T-helper 1 cell treated with Interleukin-12 subunit alpha and Interleukin-12 subunit beta and Interleukin-4 antibody, amounts not matched to agents 30 μg/mL and 1 μg/mL, for 36 hours (primary cell): Measurements from ENCODE around the gene PTPRG.

Experiments
- H3K27ac Mint-ChIP-seq: one replicate; pipeline ENCODE4 v1.8.0; 2021; ENCODE audit warnings: mild to moderate bottlenecking, mixed read lengths
- H3K27me3 Mint-ChIP-seq: one replicate; pipeline ENCODE4 v1.8.0; 2021; ENCODE audit warnings: low read depth, mixed read lengths
- H3K36me3 Mint-ChIP-seq: one replicate; pipeline ENCODE4 v1.8.0; 2021; ENCODE audit warnings: low read depth, mixed read lengths
- H3K4me1 Mint-ChIP-seq: one replicate; pipeline ENCODE4 v1.8.0; 2021; ENCODE audit warnings: low read depth, mixed read lengths
- H3K4me3 Mint-ChIP-seq: one replicate; pipeline ENCODE4 v1.8.0; 2021; ENCODE audit warnings: mild to moderate bottlenecking, moderate library complexity, mixed read lengths
- H3K9me3 Mint-ChIP-seq: one replicate; pipeline ENCODE4 v1.8.0; 2021; ENCODE audit warnings: mixed read lengths

PTPRG gene

DNA sequence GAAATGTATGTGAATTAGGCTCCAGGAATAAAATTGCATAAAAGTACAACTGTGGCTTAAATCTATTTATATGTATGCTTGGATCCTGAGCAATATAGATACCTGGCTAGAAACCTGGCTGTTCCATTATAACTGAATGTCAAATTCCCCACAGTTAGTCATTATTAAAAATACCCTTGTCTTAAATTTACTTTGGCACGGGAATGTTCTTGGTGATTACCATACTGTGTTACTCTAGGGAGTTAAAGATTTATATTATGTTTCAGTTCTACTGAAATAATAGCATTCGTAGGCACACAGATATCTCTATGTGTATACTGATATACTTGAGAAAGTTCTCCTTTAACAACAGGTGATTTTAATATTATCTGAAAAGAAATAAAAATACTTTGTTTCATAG lies 394.1 kb downstream of the PTPRG start:
- Mint-ChIP-seq H3K4me1 (no peaks in the 10 kb centered on the region), H3K4me3 (no peak overlapping the region), H3K36me3 (no peaks in the 10 kb centered on the region)

DNA sequence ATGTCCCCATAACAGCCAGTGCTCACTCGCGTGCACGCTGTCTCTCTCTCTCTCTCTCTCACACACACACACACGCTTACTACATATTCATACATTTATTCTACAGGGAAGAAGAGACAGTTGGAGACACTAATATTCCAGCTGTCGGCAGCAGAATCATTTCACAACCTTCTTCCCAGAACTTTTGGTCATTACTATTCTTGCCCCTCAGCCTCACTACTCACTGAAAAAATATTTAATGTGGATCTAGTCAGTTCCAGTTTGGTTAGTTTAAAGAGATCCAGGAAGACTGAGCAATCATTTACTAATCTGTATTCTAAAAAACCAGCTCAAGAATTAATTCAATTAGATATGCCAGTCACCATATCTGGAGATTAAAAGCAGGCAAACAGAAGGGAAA lies 394.9 kb downstream of the PTPRG start:
- no peak overlapping the region for H3K4me3 Mint-ChIP-seq
- H3K27ac Mint-ChIP-seq, result no peak overlapping the region
- no peaks in the 10 kb centered on the region for H3K36me3 Mint-ChIP-seq
- no peaks in the 10 kb centered on the region for H3K4me1 Mint-ChIP-seq
- H3K9me3 Mint-ChIP-seq, result no peaks in the 10 kb centered on the region
- no peaks in the 10 kb centered on the region for H3K27me3 Mint-ChIP-seq

More for the DNA sequence above, 394.1 kb downstream of the PTPRG start:
- no peaks in the 10 kb centered on the region for H3K9me3 Mint-ChIP-seq
- H3K27ac Mint-ChIP-seq, result no peak overlapping the region
- H3K27me3 Mint-ChIP-seq, result no peaks in the 10 kb centered on the region

DNA sequence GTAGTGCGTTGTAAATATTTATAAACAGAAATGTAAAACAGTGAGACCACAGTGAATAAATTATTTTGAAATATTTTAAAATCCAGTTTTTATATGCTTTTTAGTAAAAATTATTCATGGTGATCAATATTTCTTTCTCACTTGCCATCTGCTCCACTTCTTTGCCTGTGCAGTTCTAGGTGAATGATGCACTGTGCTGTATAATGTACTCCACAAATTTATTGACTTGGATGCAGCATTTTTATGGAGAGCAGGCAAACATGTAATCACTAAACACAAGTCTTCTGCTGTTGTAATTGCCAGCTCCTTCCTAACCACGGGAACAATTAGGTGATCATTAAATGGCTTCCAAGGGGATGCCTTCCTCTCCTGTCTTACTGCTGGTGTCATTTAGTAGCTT lies 395.9 kb downstream of the PTPRG start:
- no peaks in the 10 kb centered on the region for H3K27me3 Mint-ChIP-seq
- H3K9me3 Mint-ChIP-seq, result no peaks in the 10 kb centered on the region
- no peak overlapping the region for H3K27ac Mint-ChIP-seq
- no peaks in the 10 kb centered on the region for H3K4me1 Mint-ChIP-seq
- no peak overlapping the region for H3K4me3 Mint-ChIP-seq
- H3K36me3 Mint-ChIP-seq, result no peaks in the 10 kb centered on the region

DNA sequence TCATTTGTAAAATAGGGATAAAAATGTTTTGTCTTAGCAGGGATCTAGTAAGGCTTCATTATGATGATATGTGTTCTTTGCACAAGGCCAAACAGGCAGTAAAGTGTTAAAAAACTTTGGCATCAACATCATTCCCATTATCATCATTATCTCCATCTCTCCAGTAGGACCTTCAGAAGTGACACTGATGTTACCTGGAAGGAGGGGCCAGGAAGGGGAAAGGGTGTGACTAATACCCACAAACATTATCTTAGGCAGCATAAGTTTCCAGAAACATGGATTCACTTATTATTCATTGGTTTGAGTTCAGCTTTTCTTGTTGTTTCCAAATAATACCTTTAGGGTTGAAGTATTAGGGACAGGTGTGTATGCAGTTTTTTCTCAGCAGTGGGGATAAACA lies 399.6 kb downstream of the PTPRG start:
- Mint-ChIP-seq H3K36me3 (no peaks in the 10 kb centered on the region), H3K4me1 (no peaks in the 10 kb centered on the region), H3K9me3 (no peaks in the 10 kb centered on the region), H3K4me3 (no peak overlapping the region), H3K27ac (no peak overlapping the region), H3K27me3 (no peaks in the 10 kb centered on the region)

DNA sequence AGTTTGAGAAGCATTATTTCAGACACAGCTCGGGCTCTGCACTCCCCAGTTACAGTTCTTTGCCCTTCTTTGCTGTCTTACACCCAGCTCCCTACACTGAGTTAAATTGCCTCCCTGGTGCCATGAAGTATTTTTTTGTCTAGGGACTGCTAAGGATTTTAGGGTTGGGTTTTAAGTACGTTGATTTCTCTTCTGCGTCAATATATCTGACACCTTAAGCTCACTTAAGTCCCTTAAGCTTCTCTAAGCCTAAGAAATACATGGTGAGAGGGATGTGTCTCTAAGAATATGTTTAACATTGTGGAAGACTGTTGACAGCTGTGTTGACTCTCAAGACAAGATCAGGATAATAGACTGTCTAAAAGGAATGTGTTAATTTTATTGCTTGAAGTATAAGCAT lies 400.5 kb downstream of the PTPRG start:
- Mint-ChIP-seq H3K9me3 (no peaks in the 10 kb centered on the region), H3K4me3 (no peak overlapping the region), H3K27ac (no peak overlapping the region), H3K36me3 (no peaks in the 10 kb centered on the region), H3K27me3 (no peaks in the 10 kb centered on the region), H3K4me1 (no peaks in the 10 kb centered on the region)

DNA sequence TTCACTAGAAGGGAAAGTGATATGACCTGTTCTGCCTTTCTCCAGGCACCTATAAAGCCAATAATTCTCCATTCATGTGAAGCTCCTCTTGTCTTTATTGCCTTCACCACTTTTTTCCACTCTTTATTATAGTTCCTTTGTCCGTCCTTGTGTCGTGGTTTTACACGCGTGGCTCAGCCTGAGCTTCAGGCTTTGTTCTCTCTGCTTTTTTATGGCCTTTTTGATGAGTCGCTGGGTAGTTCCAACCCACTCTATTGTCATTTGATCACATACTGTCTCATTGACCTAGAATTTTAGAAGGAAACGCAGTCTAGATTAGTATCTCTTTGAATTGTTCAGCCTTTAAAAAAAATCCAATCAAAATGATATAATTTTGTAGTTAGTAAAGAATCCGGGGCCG lies 403.2 kb downstream of the PTPRG start:
- Mint-ChIP-seq H3K4me3 (no peak overlapping the region), H3K27me3 (no peaks in the 10 kb centered on the region), H3K36me3 (no peaks in the 10 kb centered on the region), H3K9me3 (no peaks in the 10 kb centered on the region), H3K4me1 (no peaks in the 10 kb centered on the region), H3K27ac (no peak overlapping the region)

DNA sequence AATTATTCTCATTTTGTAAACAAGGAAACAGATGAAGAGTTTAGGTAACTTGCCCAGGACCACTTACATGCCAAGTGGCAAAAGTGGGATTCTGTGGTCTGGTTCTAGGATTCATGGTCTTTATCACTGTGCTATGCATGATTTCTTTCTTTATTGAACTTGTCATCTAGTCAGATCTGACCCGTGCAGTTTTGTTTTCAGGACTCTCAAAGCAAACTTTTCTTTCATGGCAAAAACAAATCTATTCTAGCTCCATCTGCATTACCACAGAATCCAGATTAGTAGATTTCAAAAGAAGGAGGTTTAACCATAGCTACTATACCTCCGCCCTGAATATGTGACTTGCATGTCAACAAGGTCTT lies 404.4 kb downstream of the PTPRG start:
- H3K4me1 Mint-ChIP-seq, result no peaks in the 10 kb centered on the region

DNA sequence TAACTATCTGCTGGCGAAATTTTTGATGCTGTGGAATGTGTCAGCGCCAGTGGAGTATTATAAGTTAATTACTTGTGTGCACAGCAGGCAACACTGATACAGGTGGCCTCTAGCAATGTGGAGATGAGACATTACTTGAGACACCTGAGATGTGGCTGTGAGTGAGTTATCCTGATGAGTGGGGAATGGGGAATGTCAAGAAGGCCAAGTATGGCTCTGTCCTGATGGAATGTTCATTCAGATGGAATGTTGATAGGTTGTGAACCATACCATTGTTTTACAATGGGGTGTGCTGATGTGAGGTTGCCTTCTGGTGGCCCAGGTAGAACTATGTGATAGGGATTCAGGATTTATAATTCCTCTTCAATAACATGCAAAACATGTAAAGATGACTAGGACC lies 404.8 kb downstream of the PTPRG start:
- H3K9me3 Mint-ChIP-seq, result no peaks in the 10 kb centered on the region
- no peak overlapping the region for H3K27ac Mint-ChIP-seq
- no peaks in the 10 kb centered on the region for H3K27me3 Mint-ChIP-seq

More for the DNA sequence above, 404.4 kb downstream of the PTPRG start:
- no peak overlapping the region for H3K4me3 Mint-ChIP-seq
- no peaks in the 10 kb centered on the region for H3K36me3 Mint-ChIP-seq
- H3K27ac Mint-ChIP-seq, result no peak overlapping the region
- no peaks in the 10 kb centered on the region for H3K27me3 Mint-ChIP-seq
- no peaks in the 10 kb centered on the region for H3K9me3 Mint-ChIP-seq

DNA sequence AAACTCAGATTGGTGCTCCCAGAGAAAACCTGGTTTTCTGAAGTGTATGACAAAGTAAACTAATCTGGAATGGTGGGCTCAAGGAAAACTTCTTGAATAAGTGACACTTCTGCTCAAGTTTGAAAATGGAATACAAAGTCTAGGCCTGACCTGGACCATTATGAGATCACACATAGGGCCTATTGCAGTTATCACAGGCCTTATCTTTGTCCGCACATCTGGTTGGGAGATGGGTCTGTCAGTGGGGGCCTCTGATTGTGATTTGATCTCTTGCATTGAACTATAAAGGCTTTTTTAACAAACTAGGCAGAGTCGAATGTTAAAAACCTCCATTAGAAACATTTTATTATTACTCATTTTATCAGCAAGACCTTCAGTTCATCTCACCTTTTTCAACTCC lies 405.6 kb downstream of the PTPRG start:
- H3K9me3 Mint-ChIP-seq, result no peaks in the 10 kb centered on the region
- no peaks in the 10 kb centered on the region for H3K36me3 Mint-ChIP-seq
- H3K27me3 Mint-ChIP-seq, result no peaks in the 10 kb centered on the region

More for the DNA sequence above, 404.8 kb downstream of the PTPRG start:
- H3K4me1 Mint-ChIP-seq, result no peaks in the 10 kb centered on the region
- no peak overlapping the region for H3K4me3 Mint-ChIP-seq
- no peaks in the 10 kb centered on the region for H3K36me3 Mint-ChIP-seq

DNA sequence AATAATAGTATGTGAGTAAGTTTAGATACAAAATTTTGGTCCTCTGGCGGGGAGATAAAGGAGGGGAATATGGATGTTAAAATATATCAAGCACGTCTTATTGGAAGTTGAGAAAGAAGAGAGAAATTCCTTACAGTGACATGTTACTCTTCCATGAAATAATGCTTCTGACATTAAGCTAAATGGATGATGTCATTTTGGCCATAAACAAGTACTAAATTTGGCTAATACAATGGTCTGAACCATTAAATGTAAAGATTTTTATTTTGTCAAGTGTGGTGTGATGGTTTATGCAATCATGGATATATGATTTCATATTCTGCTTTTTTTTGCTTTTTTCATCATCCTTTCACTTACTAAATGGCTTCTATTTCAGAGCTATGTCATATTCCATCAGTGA lies 406.6 kb downstream of the PTPRG start:
- Mint-ChIP-seq H3K4me3 (no peak overlapping the region), H3K27me3 (no peaks in the 10 kb centered on the region), H3K36me3 (no peaks in the 10 kb centered on the region), H3K9me3 (no peaks in the 10 kb centered on the region), H3K27ac (no peak overlapping the region), H3K4me1 (no peaks in the 10 kb centered on the region)

More for the DNA sequence above, 405.6 kb downstream of the PTPRG start:
- Mint-ChIP-seq H3K4me3 (no peak overlapping the region), H3K27ac (no peak overlapping the region), H3K4me1 (no peaks in the 10 kb centered on the region)

DNA sequence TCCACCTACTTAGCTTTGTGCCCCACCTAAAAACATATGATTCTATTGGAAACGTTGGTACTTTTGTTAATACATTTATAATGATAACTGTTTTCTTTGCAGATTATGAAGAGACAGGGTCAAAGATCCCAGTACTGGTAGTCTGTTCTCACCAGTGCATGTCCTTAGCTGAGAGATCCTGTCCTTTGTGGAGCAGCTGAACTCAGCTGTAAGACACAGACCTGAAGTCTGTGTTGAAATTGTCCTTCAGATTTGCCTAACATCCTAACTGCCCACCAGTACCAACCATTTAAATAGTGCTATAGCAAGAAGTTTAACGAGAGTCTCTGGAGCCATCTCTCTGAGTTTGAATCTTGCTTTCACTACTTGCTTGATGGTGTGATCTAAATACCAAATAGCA lies 413.3 kb downstream of the PTPRG start:
- H3K9me3 Mint-ChIP-seq, result no peaks in the 10 kb centered on the region
- no peaks in the 10 kb centered on the region for H3K27me3 Mint-ChIP-seq
- no peaks in the 10 kb centered on the region for H3K4me1 Mint-ChIP-seq
- H3K27ac Mint-ChIP-seq, result no peak overlapping the region
- no peak overlapping the region for H3K4me3 Mint-ChIP-seq
- H3K36me3 Mint-ChIP-seq, result no peaks in the 10 kb centered on the region

DNA sequence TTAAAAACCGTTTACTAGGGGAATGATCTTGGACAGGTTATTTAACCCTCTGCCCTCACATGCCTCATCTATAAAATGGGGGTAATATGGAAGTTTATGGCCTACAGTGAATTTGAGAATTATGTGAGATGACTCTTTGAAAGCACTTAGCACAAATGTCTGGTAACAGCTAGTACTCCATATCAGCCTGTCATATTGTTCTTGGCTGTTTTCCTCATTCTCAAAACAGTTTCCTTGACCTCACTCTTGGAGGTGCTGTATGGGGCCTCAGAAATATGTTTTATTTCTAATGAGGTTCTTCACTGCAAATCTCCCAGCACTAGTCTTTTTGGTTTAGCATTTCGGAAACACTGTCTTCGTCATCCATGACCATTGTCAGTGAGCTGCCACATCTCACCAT lies 413.8 kb downstream of the PTPRG start:
- Mint-ChIP-seq H3K27me3 (no peaks in the 10 kb centered on the region), H3K4me1 (no peaks in the 10 kb centered on the region), H3K36me3 (no peaks in the 10 kb centered on the region), H3K4me3 (no peak overlapping the region), H3K9me3 (no peaks in the 10 kb centered on the region), H3K27ac (no peak overlapping the region)

DNA sequence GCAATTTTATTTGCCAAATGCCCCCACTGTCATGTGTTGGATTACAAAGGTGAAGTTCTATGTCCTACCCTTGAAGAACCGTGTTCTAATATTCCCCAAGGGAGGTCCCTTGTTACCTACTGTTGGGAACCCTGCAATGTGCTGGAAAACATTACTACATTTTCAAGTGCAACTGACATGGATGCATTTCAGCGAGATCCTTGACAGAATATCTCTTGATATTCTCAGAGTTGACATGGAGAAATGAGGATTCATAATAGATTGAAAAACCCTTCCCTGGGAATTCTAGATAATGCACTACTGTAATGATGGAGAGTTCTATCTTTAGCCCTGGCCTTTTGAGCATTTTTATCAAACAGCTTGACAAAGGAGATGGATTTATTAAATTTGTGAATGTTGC lies 414.6 kb downstream of the PTPRG start:
- no peak overlapping the region for H3K4me3 Mint-ChIP-seq
- H3K9me3 Mint-ChIP-seq, result no peaks in the 10 kb centered on the region
- H3K4me1 Mint-ChIP-seq, result no peaks in the 10 kb centered on the region
- no peaks in the 10 kb centered on the region for H3K36me3 Mint-ChIP-seq
- H3K27ac Mint-ChIP-seq, result no peak overlapping the region
- H3K27me3 Mint-ChIP-seq, result no peaks in the 10 kb centered on the region

DNA sequence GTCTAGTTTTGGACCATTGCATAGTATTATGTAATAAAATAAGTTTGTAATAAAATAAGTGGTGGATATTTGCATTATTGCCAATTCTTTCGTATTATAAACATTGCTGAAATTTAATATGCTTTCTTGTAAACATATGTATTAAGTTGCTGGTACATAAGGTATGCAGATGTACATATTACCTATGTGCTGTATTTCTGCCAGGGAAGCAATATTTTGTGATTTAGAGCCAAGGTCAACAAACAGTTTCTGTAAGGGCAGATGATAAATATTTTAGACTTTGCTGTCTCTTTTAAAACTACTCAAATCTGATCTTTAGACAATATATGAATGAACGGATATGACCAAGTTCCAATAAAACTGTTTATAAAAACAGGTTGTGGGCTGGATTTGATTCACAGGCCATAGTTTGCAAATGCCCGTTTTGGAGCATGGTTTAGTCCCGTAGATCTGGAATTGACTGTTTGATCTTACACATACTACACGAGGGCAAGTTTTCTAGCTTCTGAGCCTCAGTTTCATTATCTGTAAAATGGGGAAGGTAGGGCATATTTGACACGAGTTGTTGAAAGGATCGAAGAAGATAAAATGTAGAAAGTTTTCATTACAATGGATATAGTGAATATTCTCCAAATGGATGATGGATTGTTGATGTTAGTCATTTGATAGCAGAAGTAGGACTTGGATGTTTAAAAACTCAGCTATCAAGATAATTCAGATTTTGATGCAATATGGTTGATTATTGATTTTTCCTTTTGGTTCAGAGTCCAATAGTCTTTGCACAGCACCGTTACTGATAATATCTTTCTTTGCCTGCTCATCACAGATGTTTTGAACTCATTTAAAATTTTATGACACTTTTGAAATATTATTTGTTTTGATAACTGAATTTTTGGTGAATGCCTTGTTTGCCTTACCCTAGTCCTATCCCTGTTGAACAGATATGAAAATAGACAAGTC lies 417.4 kb downstream of the PTPRG start:
- H3K27ac Mint-ChIP-seq, result no peak overlapping the region
- H3K27me3 Mint-ChIP-seq, result no peaks in the 10 kb centered on the region
- H3K4me1 Mint-ChIP-seq, result no peaks in the 10 kb centered on the region
- no peak overlapping the region for H3K4me3 Mint-ChIP-seq
- H3K36me3 Mint-ChIP-seq, result no peaks in the 10 kb centered on the region
- H3K9me3 Mint-ChIP-seq, result no peaks in the 10 kb centered on the region

DNA sequence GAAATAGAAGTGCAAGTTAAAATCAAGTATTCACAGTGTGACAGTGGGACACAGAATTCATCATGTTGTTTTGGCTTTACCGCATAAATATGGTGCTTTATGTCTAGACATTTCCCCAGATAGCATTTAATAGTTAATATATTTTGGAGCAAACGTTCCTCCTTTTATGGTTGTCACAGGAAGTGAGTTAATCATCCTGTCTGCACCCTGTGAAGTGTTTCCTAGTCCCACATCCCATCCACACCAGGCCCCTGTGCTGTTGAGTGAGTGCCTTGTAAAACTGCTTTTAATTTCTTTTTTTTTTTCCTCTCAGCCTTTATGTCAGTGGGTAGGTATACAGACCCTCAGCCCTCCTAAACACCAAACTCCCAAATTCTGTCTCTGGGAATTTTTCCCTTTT lies 418.3 kb downstream of the PTPRG start:
- no peaks in the 10 kb centered on the region for H3K36me3 Mint-ChIP-seq
- no peaks in the 10 kb centered on the region for H3K4me1 Mint-ChIP-seq
- no peak overlapping the region for H3K4me3 Mint-ChIP-seq
- no peak overlapping the region for H3K27ac Mint-ChIP-seq
- H3K9me3 Mint-ChIP-seq, result no peaks in the 10 kb centered on the region
- H3K27me3 Mint-ChIP-seq, result no peaks in the 10 kb centered on the region
